GM19468 (cell line): ENCODE results near the gene CFAP61.

Source experiments
- ATAC-seq: cut with Tn5 transposase; IDR thresholded peaks from one replicate; pipeline ENCODE4 v1.9.1; 2021; ENCODE audit warnings: mild to moderate bottlenecking, moderate library complexity, moderate number of reproducible peaks; ENCODE audit not compliant: unreplicated experiment; ENCODE audit errors: extremely low read depth

The CFAP61 gene

GRCh38 chr20:20369250-20370093, 317.1 kb downstream of the CFAP61 start:
- no peak for ATAC-seq

- no peak for ATAC-seq
Observed at GRCh38 chr20:20370094-20370575, 317.8 kb downstream of the CFAP61 start.

- ATAC-seq: no peak
Observed at GRCh38 chr20:20371083-20371482, 318.8 kb downstream of the CFAP61 start.

- no peak for ATAC-seq
Observed at GRCh38 chr20:20371681-20372080, 319.3 kb downstream of the CFAP61 start.

GRCh38 chr20:20373091-20373571, 320.8 kb downstream of the CFAP61 start:
- ATAC-seq: no peak

- no peak for ATAC-seq
Observed at GRCh38 chr20:20375862-20376261, 323.5 kb downstream of the CFAP61 start.

GRCh38 chr20:20386192-20386591, 333.9 kb downstream of the CFAP61 start:
- ATAC-seq: no peak

- no peak for ATAC-seq
Observed at GRCh38 chr20:20390393-20390792, 338.1 kb downstream of the CFAP61 start.

GRCh38 chr20:20391115-20391514, 338.8 kb downstream of the CFAP61 start:
- no peak for ATAC-seq

- no peak for ATAC-seq
Observed at GRCh38 chr20:20391766-20392165, 339.4 kb downstream of the CFAP61 start.

- ATAC-seq: no peak
Observed at GRCh38 chr20:20393207-20394120, 341.1 kb downstream of the CFAP61 start.

- no peak for ATAC-seq
Observed at GRCh38 chr20:20395087-20395486, 342.8 kb downstream of the CFAP61 start.

- no peak for ATAC-seq
Observed at GRCh38 chr20:20395903-20396568, 343.7 kb downstream of the CFAP61 start.

GRCh38 chr20:20396794-20397193, 344.5 kb downstream of the CFAP61 start:
- no peak for ATAC-seq

- ATAC-seq: no peak
Observed at GRCh38 chr20:20398123-20398522, 345.8 kb downstream of the CFAP61 start.

- ATAC-seq: no peak
Observed at GRCh38 chr20:20399531-20400500, 347.5 kb downstream of the CFAP61 start.

GRCh38 chr20:20401991-20402390, 349.7 kb downstream of the CFAP61 start:
- ATAC-seq: no peak

- ATAC-seq: no peak
Observed at GRCh38 chr20:20404633-20405032, 352.3 kb downstream of the CFAP61 start.

- ATAC-seq: no peak
Observed at GRCh38 chr20:20405623-20406022, 353.3 kb downstream of the CFAP61 start.
